MG63 (cell line): ENCODE results near the gene LRP2. TPM values are rescaled to one million over a fixed set of nuclear protein-coding genes. Genes with fewer than 3 reads are reported as not detected.
"Not testable (repeated sequence)": the region's sequence is repeated elsewhere in the genome, so short reads cannot be mapped to it uniquely, and the experiment has no call there.

Experiments used
- DNase-seq: peaks from one replicate; pipeline ENCODE4 v3.0.0-alpha.2; 2020
- H3K27me3 ChIP-seq: fragments of 250-450 bp; sonication (Bioruptor Pico); 2 replicates; pipeline ENCODE4 v1.5.1; 2020; ENCODE audit warnings: mild to moderate bottlenecking, moderate library complexity
- H3K36me3 ChIP-seq: fragments of 250-450 bp; sonication (Bioruptor Pico); 2 replicates; pipeline ENCODE4 v1.5.1; 2020; ENCODE audit warnings: mild to moderate bottlenecking, moderate library complexity
- H3K4me3 ChIP-seq: fragments of 250-450 bp; sonication (Bioruptor Pico); 2 replicates; pipeline ENCODE4 v1.5.1; 2020; ENCODE audit warnings: mild to moderate bottlenecking, moderate library complexity
- H3K9me3 ChIP-seq: fragments of 250-450 bp; sonication (Bioruptor Pico); 2 replicates; pipeline ENCODE4 v1.5.1; 2020; ENCODE audit warnings: mild to moderate bottlenecking, moderate library complexity
- total RNA-seq: library from RNA; depleted of rRNA; stranded (reverse); fragments of >200 nt; shearing (Covaris generic); gene quantifications from 2 replicates; pipeline ENCODE4 v1.2.3, GENCODE V29; 2014; ENCODE audit warnings: low replicate concordance; rRNA removed

Gene LRP2
- total RNA-seq = not detected in 2 replicates

DNA sequence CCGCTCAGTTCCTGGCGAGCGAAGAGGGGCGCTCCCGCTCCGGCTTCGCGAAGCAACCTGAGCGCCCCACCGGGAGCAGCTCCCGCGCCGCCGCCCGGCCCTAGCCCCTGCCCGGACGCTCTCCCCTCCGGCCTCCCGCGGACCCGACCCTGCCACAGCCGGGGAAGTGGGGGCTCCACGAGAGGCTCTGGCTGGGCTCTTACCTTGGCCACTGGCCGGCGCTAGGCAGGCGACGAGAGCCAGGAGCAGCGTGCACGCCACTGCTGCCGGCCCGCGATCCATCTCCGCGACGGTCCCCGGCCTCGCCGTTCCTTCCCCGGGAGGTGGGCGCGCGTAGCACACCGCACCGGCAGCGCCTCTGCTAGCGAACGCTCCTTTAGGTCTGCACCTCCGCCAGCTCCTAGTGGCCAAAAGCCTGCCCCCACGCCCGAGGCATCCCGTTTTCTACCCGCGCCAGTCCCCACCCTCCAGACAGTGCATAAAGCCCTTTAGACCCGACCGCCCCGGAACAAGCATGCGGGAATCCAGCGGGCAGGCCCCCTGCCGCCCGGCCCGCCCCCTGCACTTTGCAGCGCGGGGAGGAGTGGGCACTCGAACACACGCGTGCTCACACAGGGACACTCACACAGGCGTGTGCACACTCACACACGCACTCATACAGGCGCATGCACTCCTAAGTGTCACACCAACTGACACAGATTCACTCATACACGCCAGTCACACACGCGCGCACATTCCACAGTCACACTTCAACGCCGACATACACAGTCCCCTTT, at the start of gene LRP2:
LRP2 (minus strand) TSS at position 417 of the 776 bp plus-strand sequence; CDS start at position 282, 135 bp downstream.
- peak; percentile 4 for DNase-seq
- peaks cover 57% of the 10 kb centered on the region for H3K27me3 ChIP-seq
- H3K4me3 ChIP-seq = peak within 1 kb of the TSS; percentile 13

GRCh38 chr2:169406891-169407290, 44.6 kb upstream of the LRP2 start:
- no peak for DNase-seq
- Histone ChIP-seq H3K27me3 (no peaks in the 10 kb centered on the region; the same call in 1 of the 2 replicates), H3K36me3 (no peaks in the 10 kb centered on the region), H3K9me3 (no peaks in the 10 kb centered on the region), H3K4me3 (no peak overlapping the region)

More for the DNA sequence above, at the start of gene LRP2:
- Histone ChIP-seq H3K9me3 (no peaks in the 10 kb centered on the region), H3K36me3 (no peaks in the 10 kb centered on the region)

- not testable (repeated sequence) for H3K27me3 ChIP-seq, H3K4me3 ChIP-seq, H3K9me3 ChIP-seq, DNase-seq, H3K36me3 ChIP-seq
Measured at GRCh38 chr2:169399491-169399890, 37.2 kb upstream of the LRP2 start.

DNA sequence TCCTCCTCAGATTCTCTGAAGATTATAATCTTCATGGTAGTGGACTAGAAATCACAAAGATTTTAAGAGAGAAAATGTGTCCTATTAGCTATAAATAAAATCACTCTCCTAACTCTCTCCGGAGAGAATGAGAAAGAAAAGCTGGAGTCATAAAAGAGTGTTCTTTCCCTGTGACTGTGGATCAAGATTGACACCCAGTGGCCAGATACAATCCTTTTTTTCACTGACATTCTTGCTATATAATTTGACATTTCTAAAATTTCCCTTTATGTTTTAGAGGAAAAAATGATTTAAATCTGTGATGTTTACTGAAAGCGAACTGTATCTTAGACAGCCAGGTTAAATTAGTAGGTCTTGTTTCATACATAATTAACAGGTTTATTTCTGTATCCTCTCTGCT, 35.4 kb upstream of the LRP2 start:
- no peak overlapping the region for H3K4me3 ChIP-seq
- H3K27me3 ChIP-seq = peaks cover 2% of the 10 kb centered on the region; the same call in 1 of the 2 replicates
- H3K36me3 ChIP-seq = no peaks in the 10 kb centered on the region
- DNase-seq = no peak
- no peaks in the 10 kb centered on the region for H3K9me3 ChIP-seq

GRCh38 chr2:169395821-169396374, 33.6 kb upstream of the LRP2 start:
- Histone ChIP-seq H3K9me3 (no peaks in the 10 kb centered on the region), H3K27me3 (peaks cover 2% of the 10 kb centered on the region; the same call in 1 of the 2 replicates), H3K4me3 (no peak overlapping the region), H3K36me3 (no peaks in the 10 kb centered on the region)
- DNase-seq = no peak

DNA sequence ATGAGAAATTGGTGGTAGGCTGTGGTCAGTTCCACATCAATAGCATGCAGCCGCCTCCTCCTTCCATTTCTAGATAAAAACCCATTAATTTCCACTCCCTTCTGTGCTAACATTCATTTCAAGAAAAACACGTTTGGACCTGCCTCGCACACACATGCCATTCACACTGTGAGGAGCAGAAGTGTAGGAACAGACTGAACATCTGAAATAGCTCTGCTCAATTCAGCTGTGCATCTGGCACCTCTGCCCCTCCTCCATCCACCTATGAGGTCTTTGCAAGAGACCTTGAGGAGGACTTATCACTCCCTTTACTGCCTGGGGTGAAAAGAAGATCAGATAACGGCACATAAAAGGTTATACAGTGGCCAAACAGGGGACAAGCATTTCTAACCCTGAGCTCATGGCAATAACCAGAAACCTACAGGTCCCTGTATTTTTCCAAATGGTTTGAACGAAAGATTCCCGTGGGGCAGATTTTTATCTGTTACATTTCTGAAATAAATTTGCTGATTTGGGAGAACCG, 30.8 kb upstream of the LRP2 start:
- Histone ChIP-seq H3K36me3 (no peaks in the 10 kb centered on the region), H3K9me3 (no peaks in the 10 kb centered on the region), H3K4me3 (no peak overlapping the region), H3K27me3 (peaks cover 5% of the 10 kb centered on the region)
- DNase-seq = no peak

GRCh38 chr2:169391236-169391635, 28.9 kb upstream of the LRP2 start:
- no peak for DNase-seq

DNA sequence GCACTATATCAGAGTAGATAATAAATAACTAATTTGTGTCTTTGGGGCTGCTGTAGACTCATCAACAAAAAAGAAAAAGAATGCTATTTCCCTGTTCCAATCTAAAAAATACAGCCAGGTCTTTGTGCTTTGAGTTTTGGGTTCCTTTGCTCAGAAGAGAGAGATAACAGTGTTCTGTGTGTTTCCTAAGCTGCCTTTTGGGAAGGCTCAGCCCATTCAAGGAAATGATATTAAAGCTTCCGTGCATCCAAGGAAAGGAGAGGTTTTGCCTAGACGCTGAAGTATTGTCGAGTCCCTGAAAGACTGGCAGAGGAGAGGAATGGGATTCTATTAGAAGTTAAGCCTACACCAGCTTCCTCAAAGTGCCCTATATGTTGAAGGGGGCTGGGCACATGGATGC, 25.8 kb upstream of the LRP2 start:
- peaks cover 7% of the 10 kb centered on the region for H3K27me3 ChIP-seq
- H3K36me3 ChIP-seq = no peaks in the 10 kb centered on the region
- no peak overlapping the region for H3K4me3 ChIP-seq
- DNase-seq = no peak
- H3K9me3 ChIP-seq = no peaks in the 10 kb centered on the region

More at GRCh38 chr2:169391236-169391635, 28.9 kb upstream of the LRP2 start:
- Histone ChIP-seq H3K27me3 (peaks cover 8% of the 10 kb centered on the region), H3K9me3 (no peaks in the 10 kb centered on the region), H3K36me3 (no peaks in the 10 kb centered on the region), H3K4me3 (no peak overlapping the region)

DNA sequence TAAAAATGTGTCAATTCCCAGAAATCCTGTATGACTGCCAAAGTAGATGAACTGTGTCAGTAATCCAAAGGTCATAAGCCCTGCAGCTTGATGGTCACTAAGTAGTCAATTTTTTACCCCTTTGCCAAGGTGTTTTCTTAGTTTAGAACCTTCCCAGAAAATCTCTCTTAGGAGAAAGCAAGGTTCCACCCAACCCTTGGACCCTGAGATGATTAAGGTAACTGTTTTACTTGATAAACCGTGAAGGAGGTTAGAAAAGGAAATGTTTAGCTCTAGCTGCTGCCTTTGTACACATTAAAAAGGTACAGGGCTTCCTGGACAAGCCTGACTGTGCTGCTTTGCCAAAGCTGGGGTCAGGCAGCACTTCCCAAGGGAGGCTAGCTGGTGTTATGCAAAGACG, 24.4 kb upstream of the LRP2 start:
- Histone ChIP-seq H3K36me3 (no peaks in the 10 kb centered on the region), H3K4me3 (no peak overlapping the region), H3K27me3 (peaks cover 8% of the 10 kb centered on the region; the same call in 1 of the 2 replicates), H3K9me3 (no peaks in the 10 kb centered on the region)
- DNase-seq = no peak

DNA sequence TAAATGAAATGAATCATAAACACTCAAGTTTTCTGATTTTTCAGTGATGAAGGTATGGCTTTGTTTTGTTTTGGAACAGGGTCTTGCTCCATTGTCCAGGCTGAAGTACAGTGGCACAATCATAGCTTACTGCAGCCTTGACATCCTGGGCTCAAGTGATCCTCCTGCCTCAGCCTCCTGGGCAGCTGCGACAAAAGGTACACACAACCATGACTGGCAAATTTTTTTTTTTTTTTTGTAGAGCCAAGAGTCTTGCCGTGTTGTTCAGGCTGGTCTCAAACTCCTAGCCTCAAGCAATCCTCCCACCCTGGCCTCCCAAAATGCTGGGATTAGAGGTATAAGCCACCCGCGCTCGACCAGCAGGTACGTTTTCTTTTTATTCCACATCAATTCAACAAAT, 22.5 kb upstream of the LRP2 start:
- Histone ChIP-seq H3K27me3 (peaks cover 14% of the 10 kb centered on the region; the same call in 1 of the 2 replicates), H3K9me3 (no peaks in the 10 kb centered on the region), H3K36me3 (no peaks in the 10 kb centered on the region), H3K4me3 (no peak overlapping the region)
- no peak for DNase-seq

DNA sequence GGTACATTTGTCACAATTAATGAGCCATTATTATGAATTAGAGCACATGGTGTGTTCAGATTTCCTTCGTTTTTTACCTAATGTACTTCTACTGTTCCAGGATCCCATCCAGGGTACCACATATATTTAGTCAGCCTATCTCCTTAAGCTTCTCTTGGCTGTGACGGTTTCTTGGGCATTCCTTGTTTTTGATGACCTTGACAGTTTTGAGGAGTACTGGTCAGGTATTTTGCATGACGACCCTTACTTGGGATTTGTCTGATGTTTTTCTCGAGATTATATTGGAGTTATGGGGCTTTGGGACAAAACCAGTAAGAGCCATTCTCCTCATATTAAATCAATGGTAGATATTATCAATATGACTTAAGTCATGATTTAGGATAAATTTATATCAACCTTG, 10.2 kb upstream of the LRP2 start:
- H3K27me3 ChIP-seq = peaks cover 15% of the 10 kb centered on the region
- H3K36me3 ChIP-seq = no peaks in the 10 kb centered on the region
- DNase-seq = no peak
- no peak overlapping the region for H3K4me3 ChIP-seq
- H3K9me3 ChIP-seq = 0 out of 2 replicates have a peak, but pooled peaks cover 3% of the 10 kb centered on the region

GRCh38 chr2:169366066-169366465, 3.7 kb upstream of the LRP2 start:
- no peak overlapping the region for H3K4me3 ChIP-seq
- 0 out of 2 replicates have a peak, but pooled peaks cover 3% of the 10 kb centered on the region for H3K9me3 ChIP-seq
- H3K36me3 ChIP-seq = no peaks in the 10 kb centered on the region
- H3K27me3 ChIP-seq = peaks cover 34% of the 10 kb centered on the region
- DNase-seq = no peak

DNA sequence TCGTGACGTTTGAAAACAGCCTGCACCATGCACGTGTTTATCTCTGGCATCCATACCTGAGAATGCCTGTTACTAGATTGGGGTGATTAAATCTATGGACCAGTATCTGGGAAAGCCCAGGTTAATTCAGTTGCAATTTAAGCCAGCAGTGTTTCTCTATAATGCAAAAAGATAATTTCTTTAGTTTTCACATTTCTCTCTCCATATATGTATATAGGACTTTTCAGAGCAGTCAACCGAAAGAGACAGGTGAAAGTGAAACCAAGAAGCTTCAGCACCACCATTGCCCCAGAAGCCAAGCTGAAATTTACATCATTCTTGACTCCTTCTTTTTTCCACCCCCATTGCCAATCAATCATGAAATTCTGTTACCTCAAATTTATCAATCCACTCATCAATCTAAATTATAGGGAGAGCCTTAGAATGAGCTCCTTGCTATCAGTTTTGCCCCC, 2.7 kb upstream of the LRP2 start:
- H3K27me3 ChIP-seq = peaks cover 41% of the 10 kb centered on the region
- no peak for DNase-seq
- H3K9me3 ChIP-seq = 0 out of 2 replicates have a peak, but pooled peaks cover 3% of the 10 kb centered on the region
- H3K4me3 ChIP-seq = no peak overlapping the region
- no peaks in the 10 kb centered on the region for H3K36me3 ChIP-seq

DNA sequence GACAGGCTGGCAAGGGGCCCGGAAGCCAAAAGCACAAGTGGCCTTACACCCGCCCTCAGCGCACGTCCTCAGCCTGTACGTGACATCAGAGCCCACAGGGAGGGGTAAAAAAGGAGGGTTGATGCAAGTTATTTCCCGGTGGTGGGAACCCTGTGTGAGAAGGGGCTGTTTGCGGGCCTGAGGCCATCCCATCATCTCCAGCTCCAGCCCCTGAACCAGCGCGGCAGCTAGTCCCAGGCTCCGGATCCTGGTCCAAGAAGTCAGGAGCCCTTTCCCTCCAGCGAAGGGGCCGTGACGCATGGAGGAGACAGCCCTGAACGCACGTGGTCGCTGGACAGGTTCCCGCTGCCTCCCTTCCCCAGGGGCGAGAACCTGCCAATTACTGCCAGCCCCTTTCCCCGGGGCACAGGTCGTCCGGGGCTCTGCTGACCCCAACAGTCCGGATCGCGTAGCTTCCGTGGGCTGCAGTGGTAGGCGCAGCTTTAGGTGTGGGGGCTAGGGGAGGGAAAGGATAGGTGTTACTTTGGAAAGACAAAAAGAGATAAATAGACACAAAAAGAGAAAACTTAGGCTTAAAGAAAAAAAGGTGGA, 1.3 kb upstream of the LRP2 start:
- H3K36me3 ChIP-seq = no peaks in the 10 kb centered on the region
- peaks cover 49% of the 10 kb centered on the region for H3K27me3 ChIP-seq
- H3K9me3 ChIP-seq = no peaks in the 10 kb centered on the region
- peak; percentile 22 for DNase-seq
- H3K4me3 ChIP-seq = no peak overlapping the region

GRCh38 chr2:169362894-169363559, 693 bp upstream of the LRP2 start:
- Histone ChIP-seq H3K27me3 (peaks cover 53% of the 10 kb centered on the region), H3K36me3 (no peaks in the 10 kb centered on the region), H3K9me3 (no peaks in the 10 kb centered on the region), H3K4me3 (peak overlapping the region; percentile 13)
- no peak for DNase-seq

- Histone ChIP-seq H3K36me3 (no peaks in the 10 kb centered on the region), H3K9me3 (no peaks in the 10 kb centered on the region), H3K27me3 (peaks cover 57% of the 10 kb centered on the region), H3K4me3 (peak overlapping the region; percentile 13)
- peak; percentile 9 for DNase-seq
Measured at GRCh38 chr2:169361706-169362117, 622 bp downstream of the LRP2 start.
